Prostate gland (tissue), 2 donors: Measurements from ENCODE around the gene ALKAL2.

Experiments
- CTCF ChIP-seq, 4 experiments: fragments of 200-600 bp in 2 of 4; fragments of 450-650 bp in 2 of 4; sonication (generic) in 2 of 4; IDR thresholded peaks; 1 replicate in 3 of 4; 2 replicates in 1 of 4; pipeline ENCODE4 v1.5.1; 2016 to 2019; ENCODE audit warnings: antibody characterized with exemption in 4 of 4, mild to moderate bottlenecking in 2 of 4, moderate library complexity in 2 of 4
- POLR2A ChIP-seq: fragments of 450-650 bp; IDR thresholded peaks from one replicate; pipeline ENCODE4 v1.6.1; 2016; ENCODE audit warnings: antibody characterized with exemption, mild to moderate bottlenecking
- POLR2AphosphoS5 ChIP-seq: sonication (generic); formaldehyde crosslinking; IDR thresholded peaks from one replicate; pipeline ENCODE4 v1.6.1; 2017; ENCODE audit warnings: antibody characterized with exemption

GRCh38 chr2:313991-314390, 26.1 kb upstream of the ALKAL2 start:
- no peak for TF ChIP-seq CTCF (IDR thresholded peaks at IDR 0.05)
- TF ChIP-seq POLR2AphosphoS5, result no peak
- no peak for TF ChIP-seq POLR2A
